IPS-18a (cell line): Measurements from ENCODE around the gene CLSTN2.

Experiments
- H3K27ac ChIP-seq: one replicate; pipeline ENCODE4 v1.5.1; 2013; ENCODE audit warnings: low read length
- H3K27me3 ChIP-seq: one replicate; pipeline ENCODE4 v1.6.1; 2013; ENCODE audit warnings: mild to moderate bottlenecking, low read length; ENCODE audit not compliant: control insufficient read depth, insufficient read depth
- H3K36me3 ChIP-seq: one replicate; pipeline ENCODE4 v1.6.1; 2013; ENCODE audit warnings: low read depth, low read length; ENCODE audit not compliant: control insufficient read depth
- H3K4me1 ChIP-seq: one replicate; pipeline ENCODE4 v1.6.1; 2013; ENCODE audit warnings: low read depth, low read length; ENCODE audit not compliant: control insufficient read depth
- H3K4me3 ChIP-seq: one replicate; pipeline ENCODE4 v1.5.1; 2013; ENCODE audit warnings: low read length
- H3K9ac ChIP-seq: one replicate; pipeline ENCODE4 v1.6.1; 2013; ENCODE audit warnings: mild to moderate bottlenecking, low read length, moderate library complexity
- H3K9me3 ChIP-seq: one replicate; pipeline ENCODE4 v1.6.1; 2013; ENCODE audit warnings: low read depth, low read length; ENCODE audit not compliant: control insufficient read depth

Gene CLSTN2

DNA sequence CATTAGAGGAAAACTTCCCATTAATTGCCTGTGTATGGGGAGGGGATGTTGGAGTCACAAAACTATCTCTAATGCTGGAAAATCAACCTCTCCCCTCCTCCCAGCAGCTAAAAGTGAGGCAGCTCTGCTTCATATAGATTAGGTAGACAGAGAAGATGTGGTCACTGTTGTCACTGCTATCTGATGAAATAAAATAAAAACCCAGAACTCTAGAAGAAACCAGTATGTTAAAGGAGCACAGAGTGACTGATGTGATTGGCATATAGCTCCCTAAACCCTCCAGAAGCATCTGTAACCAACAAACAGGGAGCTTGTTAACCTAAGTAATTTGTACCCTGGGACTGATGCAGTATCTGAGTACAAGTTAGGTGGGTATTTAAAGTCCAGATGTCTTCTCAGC, 531.0 kb downstream of the CLSTN2 start:
- H3K4me3 ChIP-seq: no peak overlapping the region
- H3K27ac ChIP-seq: no peak overlapping the region
- H3K9me3 ChIP-seq: no peaks in the 10 kb centered on the region
- H3K9ac ChIP-seq: no peak overlapping the region
- peaks cover 23% of the 10 kb centered on the region for H3K27me3 ChIP-seq
- H3K4me1 ChIP-seq: peaks cover 19% of the 10 kb centered on the region
- no peaks in the 10 kb centered on the region for H3K36me3 ChIP-seq

DNA sequence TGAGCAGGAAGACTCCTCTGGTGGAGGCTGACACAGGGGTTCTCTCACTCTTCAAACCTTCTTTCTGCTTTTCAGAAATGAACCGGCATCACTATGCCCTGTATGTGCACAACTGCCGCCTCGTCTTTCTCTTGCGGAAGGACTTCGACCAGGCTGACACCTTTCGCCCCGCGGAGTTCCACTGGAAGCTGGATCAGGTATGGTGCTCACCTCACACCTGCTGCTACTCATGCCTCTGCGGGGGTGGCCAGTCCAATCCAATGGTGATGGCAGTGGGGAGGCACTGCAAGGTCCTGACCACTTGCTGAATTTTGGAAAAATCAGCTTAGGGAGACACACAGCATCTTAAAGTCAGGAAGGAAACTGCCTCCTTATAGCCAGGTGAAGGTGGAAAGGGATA, 531.5 kb downstream of the CLSTN2 start:
- Histone ChIP-seq H3K27ac (no peak overlapping the region), H3K4me3 (no peak overlapping the region), H3K4me1 (peaks cover 19% of the 10 kb centered on the region), H3K27me3 (peaks cover 28% of the 10 kb centered on the region), H3K9me3 (no peaks in the 10 kb centered on the region), H3K36me3 (no peaks in the 10 kb centered on the region), H3K9ac (no peak overlapping the region)

DNA sequence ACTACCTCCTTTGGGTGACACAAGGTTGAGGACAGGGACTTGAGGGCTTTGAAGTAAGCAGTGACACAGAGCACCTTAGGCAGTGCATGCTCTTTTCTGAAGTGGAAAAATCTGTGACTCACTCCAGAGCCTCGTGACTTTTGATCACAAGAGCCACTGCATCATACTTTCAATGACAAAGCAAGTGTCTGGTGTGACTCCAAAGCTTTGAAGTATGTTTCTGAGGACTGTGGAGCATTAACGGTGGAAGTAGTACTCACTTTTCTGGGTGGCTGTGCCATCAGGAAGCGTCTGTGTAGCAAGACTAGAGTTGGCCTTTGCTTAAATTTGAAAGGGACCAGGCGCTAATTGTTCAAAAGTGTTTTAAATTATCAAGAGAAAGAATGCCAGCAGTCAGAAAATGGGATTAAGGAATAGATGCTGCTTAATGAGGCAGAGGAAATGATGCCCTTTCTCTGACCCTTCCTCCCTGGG, 532.2 kb downstream of the CLSTN2 start:
- Histone ChIP-seq H3K27me3 (peaks cover 28% of the 10 kb centered on the region), H3K9me3 (no peaks in the 10 kb centered on the region), H3K27ac (no peak overlapping the region), H3K4me1 (peaks cover 19% of the 10 kb centered on the region), H3K4me3 (no peak overlapping the region), H3K36me3 (no peaks in the 10 kb centered on the region), H3K9ac (no peak overlapping the region)

DNA sequence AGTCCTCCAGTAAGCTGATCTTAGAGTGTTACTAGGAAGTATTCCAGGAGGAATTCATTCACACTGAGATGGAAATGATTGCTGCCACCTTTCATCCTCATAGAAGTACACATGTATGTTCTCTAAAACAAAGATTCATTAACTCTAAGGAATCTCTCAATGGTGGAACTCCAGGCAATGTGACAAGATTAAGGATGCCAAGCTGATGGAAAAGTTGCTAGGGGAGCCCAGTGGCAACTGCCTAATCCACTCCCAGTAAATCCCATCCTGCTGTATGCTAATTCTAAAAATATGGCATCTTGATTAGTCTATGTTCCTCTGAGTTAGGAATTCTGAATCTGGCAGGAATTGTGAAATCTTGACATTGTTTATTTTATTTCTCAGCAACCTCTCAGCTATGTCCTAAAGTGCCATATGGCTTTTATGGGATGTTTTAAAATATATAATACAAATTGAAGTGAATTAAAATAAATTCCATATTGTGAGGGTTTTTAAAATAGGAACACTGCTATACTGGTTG, 532.9 kb downstream of the CLSTN2 start:
- Histone ChIP-seq H3K4me3 (no peak overlapping the region), H3K9ac (no peak overlapping the region), H3K27ac (no peak overlapping the region), H3K36me3 (no peaks in the 10 kb centered on the region), H3K9me3 (no peaks in the 10 kb centered on the region), H3K4me1 (peaks cover 19% of the 10 kb centered on the region), H3K27me3 (peaks cover 28% of the 10 kb centered on the region)

DNA sequence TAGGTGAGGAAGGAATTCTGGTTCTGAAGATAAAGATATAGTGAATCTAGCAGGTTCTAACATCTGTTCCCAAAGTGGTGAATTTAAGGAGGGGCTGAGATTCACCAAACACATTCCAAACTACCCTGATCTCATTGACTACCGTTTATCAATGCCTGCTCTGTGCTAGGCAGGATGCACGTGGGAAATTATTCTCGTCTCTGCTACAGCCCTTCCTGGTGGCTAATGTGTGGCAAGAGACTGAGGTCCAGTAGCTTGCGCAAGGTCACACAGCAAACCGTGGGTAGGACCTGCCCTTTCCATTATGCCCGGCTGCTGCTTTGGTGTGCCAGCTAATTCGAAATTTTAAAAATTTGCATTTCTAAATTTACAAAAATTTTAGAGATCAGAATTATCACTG, 533.4 kb downstream of the CLSTN2 start:
- no peaks in the 10 kb centered on the region for H3K9me3 ChIP-seq
- peaks cover 19% of the 10 kb centered on the region for H3K4me1 ChIP-seq
- no peaks in the 10 kb centered on the region for H3K36me3 ChIP-seq
- H3K27ac ChIP-seq: no peak overlapping the region
- no peak overlapping the region for H3K9ac ChIP-seq
- H3K27me3 ChIP-seq: peaks cover 28% of the 10 kb centered on the region
- no peak overlapping the region for H3K4me3 ChIP-seq

DNA sequence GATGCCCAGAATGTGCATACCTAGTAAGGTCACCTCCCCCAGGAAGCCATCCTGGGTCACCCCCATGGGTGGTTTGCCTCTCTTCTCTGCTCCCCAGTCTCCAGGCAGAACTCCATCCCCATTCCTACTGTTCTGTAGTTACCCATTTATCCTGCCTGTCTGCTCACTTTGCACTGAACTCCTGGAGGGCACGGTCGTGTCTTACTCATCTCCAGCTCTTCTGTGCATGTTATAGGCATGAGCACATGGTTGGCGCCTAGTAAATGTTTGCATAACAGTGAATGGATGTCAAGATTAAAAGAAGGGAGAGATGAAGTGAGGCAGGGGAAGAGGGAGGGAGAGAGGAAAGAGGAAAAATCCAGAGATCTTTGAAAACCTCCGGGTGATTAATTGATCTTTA, 534.5 kb downstream of the CLSTN2 start:
- Histone ChIP-seq H3K27ac (no peak overlapping the region), H3K9me3 (no peaks in the 10 kb centered on the region), H3K4me3 (no peak overlapping the region), H3K27me3 (peaks cover 28% of the 10 kb centered on the region), H3K9ac (no peak overlapping the region), H3K36me3 (no peaks in the 10 kb centered on the region), H3K4me1 (peaks cover 19% of the 10 kb centered on the region)

DNA sequence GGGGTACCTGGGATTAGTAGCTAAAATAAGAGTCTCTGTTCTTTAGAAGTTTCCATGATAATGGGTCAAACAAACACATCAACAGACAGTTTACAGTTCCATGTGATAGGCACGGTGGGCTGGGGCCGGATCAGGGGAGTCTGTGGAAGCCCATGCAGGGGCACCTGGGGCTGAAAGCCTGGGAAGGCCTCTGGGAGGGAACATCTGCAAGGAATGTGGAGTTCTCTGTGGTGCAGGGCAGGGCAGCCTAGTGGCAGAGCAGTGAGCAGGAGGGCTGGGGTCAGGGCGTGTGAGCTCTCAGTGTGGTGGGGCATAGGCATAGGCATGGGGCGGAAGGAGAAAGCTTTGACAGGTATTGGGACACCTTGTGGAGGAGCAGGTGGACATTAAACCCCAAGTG, 535.2 kb downstream of the CLSTN2 start:
- H3K4me3 ChIP-seq: no peak overlapping the region
- no peak overlapping the region for H3K9ac ChIP-seq
- H3K36me3 ChIP-seq: no peaks in the 10 kb centered on the region
- no peaks in the 10 kb centered on the region for H3K9me3 ChIP-seq
- no peak overlapping the region for H3K27ac ChIP-seq
- H3K27me3 ChIP-seq: peaks cover 28% of the 10 kb centered on the region
- peaks cover 19% of the 10 kb centered on the region for H3K4me1 ChIP-seq

DNA sequence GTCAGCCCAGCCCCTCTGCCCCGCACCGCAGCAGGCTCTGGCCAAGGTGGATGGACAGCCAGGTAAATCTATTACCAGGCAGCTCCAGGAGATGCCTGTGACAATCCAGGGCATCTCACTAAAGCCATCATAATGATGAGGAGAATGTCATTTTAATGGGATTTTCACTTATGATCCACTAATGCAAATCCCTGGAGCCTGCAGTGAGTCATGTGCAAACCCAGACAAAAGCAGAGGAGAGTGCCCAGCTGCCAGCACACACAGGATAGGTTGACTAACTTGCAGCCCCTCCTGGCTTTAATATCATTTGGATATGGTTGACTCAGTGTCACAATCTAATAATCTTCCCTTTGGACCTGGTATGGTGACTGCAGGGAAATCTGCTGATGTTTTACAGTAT, 536.0 kb downstream of the CLSTN2 start:
- peaks cover 26% of the 10 kb centered on the region for H3K27me3 ChIP-seq
- no peaks in the 10 kb centered on the region for H3K9me3 ChIP-seq
- H3K27ac ChIP-seq: no peak overlapping the region
- no peak overlapping the region for H3K9ac ChIP-seq
- no peak overlapping the region for H3K4me3 ChIP-seq
- H3K4me1 ChIP-seq: peaks cover 19% of the 10 kb centered on the region
- H3K36me3 ChIP-seq: no peaks in the 10 kb centered on the region

DNA sequence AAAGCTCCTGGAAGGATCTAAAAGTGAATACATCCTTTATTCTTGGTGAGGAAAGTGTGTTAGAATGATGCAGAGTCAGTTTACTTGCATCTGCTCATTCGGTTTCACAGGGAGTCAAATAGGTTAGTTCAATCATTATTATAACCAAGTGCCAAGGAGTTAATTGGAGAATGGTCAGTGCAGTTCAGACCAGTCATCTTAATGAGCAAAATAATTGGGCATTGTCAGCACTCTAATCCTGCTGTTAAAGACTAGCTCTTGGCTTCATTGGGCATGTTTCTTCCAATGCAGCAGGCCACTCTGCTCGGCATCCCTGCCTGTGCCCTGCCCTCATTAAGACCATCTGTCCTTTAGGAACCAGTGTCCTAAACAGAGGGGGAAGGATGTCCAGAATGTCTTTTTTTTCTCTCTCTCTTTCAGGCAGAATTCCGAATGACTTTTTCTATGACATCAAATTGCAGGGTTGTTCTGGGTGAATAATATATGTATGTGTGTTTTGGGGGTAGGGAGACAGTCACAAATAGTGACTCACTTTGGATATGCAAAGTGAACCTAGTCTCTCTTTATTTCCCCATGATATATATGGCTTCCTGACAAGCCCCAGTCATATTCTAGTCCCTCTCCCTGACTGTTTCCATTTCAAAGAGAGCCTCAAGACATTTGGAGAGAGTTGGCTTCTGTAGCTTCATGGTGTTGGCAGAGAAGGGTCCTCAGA, 537.5 kb downstream of the CLSTN2 start:
- Histone ChIP-seq H3K9ac (no peak overlapping the region), H3K27me3 (peaks cover 23% of the 10 kb centered on the region), H3K4me1 (peaks cover 19% of the 10 kb centered on the region), H3K36me3 (no peaks in the 10 kb centered on the region), H3K27ac (no peak overlapping the region), H3K9me3 (no peaks in the 10 kb centered on the region), H3K4me3 (no peak overlapping the region)

DNA sequence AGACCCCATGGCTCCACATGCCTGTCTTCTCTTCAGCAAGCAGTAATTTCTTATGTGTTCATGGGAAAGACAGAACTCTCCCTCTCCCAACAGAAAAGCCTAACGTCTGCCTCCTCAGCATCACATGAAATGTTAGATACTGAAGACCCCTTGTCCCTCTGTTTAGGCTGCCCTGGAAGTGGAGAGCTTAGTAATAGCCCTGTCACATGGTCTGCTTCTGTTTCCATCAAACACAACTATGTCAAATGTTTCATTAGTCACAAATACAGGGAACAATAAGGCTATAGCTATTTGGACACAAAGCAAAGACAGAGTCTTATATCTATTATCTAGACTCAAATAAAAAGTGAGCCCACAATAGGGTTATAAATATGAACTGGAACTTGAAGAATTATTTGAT, 552.6 kb downstream of the CLSTN2 start:
- Histone ChIP-seq H3K27me3 (no peaks in the 10 kb centered on the region), H3K36me3 (no peaks in the 10 kb centered on the region), H3K4me3 (no peak overlapping the region), H3K4me1 (no peaks in the 10 kb centered on the region), H3K9ac (no peak overlapping the region), H3K27ac (no peak overlapping the region), H3K9me3 (no peaks in the 10 kb centered on the region)

DNA sequence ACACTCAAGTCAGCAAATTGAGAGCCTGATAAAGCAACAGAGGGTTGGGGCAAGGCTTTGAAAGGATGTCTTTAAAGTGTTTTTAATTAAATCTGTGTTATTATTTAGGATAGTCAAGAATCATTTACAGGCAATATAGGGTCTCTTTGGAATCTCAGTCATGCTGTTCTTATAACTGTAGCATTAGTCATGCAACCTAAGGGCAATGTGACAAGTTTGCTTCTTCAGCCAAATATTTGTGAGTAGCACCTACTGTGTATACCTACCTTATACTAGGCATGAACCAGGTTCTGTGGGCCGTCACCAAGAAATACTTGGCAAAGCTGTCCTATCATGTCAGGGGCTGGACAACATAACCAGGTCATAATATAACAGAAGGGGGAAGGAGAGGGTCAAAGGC, 558.3 kb downstream of the CLSTN2 start:
- H3K36me3 ChIP-seq: no peaks in the 10 kb centered on the region
- no peaks in the 10 kb centered on the region for H3K4me1 ChIP-seq
- H3K9me3 ChIP-seq: no peaks in the 10 kb centered on the region
- no peak overlapping the region for H3K27ac ChIP-seq
- no peak overlapping the region for H3K4me3 ChIP-seq
- no peaks in the 10 kb centered on the region for H3K27me3 ChIP-seq
- no peak overlapping the region for H3K9ac ChIP-seq

DNA sequence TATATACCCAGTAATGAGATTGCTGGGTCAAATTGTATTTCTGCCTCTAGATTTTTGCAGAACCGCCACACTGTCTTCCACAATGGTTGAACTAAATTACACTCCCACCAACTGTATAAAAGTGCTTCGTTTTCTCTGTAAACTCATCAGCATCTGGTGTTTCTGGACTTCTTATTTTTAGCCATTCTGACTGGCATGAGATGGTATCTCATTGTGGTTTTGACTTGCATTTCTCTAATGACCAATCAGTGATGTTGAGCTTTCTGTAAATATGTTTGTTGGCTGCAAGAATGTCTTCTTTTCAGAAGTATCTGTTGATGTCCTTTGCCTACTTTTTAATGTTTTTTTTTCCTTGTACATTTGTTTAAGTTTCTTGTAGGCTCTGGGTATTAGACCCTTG, 560.0 kb downstream of the CLSTN2 start:
- H3K27ac ChIP-seq: no peak overlapping the region
- no peaks in the 10 kb centered on the region for H3K36me3 ChIP-seq
- H3K4me1 ChIP-seq: peaks cover 4% of the 10 kb centered on the region
- H3K9ac ChIP-seq: no peak overlapping the region
- H3K27me3 ChIP-seq: no peaks in the 10 kb centered on the region
- no peak overlapping the region for H3K4me3 ChIP-seq
- H3K9me3 ChIP-seq: no peaks in the 10 kb centered on the region
